Right ventricle myocardium superior (tissue), 1 donor: ENCODE data around the gene SNX4. TPM values are rescaled to one million over a fixed set of nuclear protein-coding genes. Genes with fewer than 3 reads are reported as not detected.
"Not testable (repeated sequence)": the region's sequence is repeated elsewhere in the genome, so short reads cannot be mapped to it uniquely, and the experiment has no call there.

ENCODE experiments used
- ATAC-seq: fragments of 200-7000 bp; cut with Tn5 transposase; one replicate; pipeline ENCODE4 v1.9.1; 2020; ENCODE audit warnings: mild to moderate bottlenecking; ENCODE audit not compliant: poor library complexity
- DNase-seq: peaks from one replicate; pipeline ENCODE4 v3.0.0-alpha.2; 2020
- intact Hi-C: fragments of 100-400 bp; cut with DNase I; formaldehyde crosslinking; loops from one replicate; pipeline ENCODE4 v1.11.2; 2022
- total RNA-seq: library from RNA; stranded (reverse); fragmentation: NEBNext Ultra II Directional; extraction: Animal tissue kit (Norgen Biotek cat#: 25700); gene quantifications from one replicate; pipeline ENCODE4 v1.2.1, GENCODE V29; 2021
- donor health status: DM: no; HTN: yes; CAD: no; lungs with severe emphysema.

Gene SNX4
- total RNA-seq, 1 donor from 2014 or later, result 17.4 TPM

DNA sequence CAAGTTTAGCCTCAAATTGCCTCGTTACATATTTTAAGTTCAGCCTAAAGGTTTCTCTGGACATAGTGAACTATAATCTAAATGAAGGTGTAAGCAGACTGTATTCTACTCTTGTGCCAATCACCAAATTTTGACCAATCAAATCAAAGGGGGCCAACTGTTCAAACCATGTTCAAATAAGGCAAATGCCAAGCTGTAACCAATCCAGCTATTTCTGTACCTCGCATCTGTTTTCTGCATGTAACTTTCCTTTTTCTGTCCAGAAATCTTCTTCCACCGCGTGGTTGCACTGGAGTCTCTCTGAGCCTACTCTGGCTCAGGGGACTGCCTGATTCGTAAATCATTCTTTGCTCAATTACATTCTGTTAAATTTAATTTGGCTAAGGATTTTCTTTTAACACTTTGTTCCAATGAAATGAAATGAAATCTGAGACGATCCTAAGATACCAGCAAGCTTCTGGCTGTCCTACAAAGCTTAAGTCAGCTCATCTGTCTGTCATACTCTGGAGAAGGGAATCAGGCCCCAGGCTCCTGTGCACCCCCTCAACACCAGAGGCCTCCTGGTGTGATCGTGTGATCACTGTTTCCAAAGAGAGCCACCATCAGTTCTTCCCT, 91.7 kb downstream of the SNX4 start:
- intact Hi-C loops, result no loop called here
- ATAC-seq (no peak), DNase-seq (no peak)

- DNase-seq, result no peak
- intact Hi-C loops, result no loop called here
- ATAC-seq, result no peak
These were observed 101.7 kb downstream of the SNX4 start for GRCh38 chr3:125418306-125418705.

GRCh38 chr3:125416235-125416634, 103.8 kb downstream of the SNX4 start:
- ATAC-seq, result no peak
- intact Hi-C loops, result no loop called here
- DNase-seq, result no peak

- DNase-seq, result no peak
- intact Hi-C loops, result no loop called here
- no peak for ATAC-seq
These were observed 105.3 kb downstream of the SNX4 start for GRCh38 chr3:125414669-125415068.

GRCh38 chr3:125410922-125411321, 109.1 kb downstream of the SNX4 start:
- intact Hi-C loops, result no loop called here
- DNase-seq, result no peak
- no peak for ATAC-seq

DNA sequence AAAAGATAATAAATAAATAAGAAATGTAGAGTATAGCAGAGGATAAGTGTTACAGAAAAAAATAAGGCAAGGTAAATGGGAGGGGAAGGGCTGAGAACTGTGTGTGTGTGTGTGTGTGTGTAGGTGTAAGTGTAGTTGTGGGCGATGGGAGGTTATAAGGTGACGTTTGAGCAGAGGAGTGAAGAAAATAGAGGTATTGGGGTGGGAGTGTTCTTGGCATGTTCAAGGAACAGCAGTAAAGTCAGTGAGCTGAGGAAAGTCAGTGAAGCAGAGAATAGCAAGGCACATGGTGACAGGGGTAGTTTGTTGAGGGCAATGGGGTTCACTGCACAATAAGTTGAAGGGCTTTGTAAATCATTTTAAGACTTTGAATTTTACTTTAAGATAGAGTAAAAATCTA, 113.9 kb downstream of the SNX4 start:
- ATAC-seq, result no peak
- no peak for DNase-seq
- intact Hi-C loops, result no loop called here

GRCh38 chr3:125405515-125405914, 114.5 kb downstream of the SNX4 start:
- ATAC-seq, intact Hi-C loops, DNase-seq: not testable (repeated sequence)

DNA sequence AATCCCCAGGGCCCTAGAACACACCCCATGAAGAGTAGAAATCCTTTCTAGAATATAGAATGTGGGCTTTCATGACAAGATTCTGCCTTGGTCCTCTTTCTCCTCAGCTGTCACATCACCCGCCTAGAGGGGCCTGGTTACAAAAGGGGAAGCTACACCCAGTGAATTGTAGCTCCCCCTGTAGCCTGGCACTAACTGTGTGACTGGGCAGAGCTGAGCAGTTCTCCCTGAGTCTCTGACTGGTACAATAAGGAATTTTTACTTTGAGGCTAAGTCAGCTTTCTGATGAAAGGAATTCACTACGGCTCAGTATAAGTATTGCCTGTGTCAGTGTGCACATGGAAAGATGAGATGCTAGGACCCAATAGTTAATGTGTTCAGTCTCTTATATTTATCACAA, 116.2 kb downstream of the SNX4 start:
- ATAC-seq (no peak), DNase-seq (no peak)
- intact Hi-C loops, result no loop called here

GRCh38 chr3:125402639-125403038, 117.4 kb downstream of the SNX4 start:
- intact Hi-C loops, result no loop called here
- ATAC-seq (no peak), DNase-seq (no peak)

- intact Hi-C loops, result no loop called here
- ATAC-seq (no peak), DNase-seq (no peak)
These were observed 118.6 kb downstream of the SNX4 start for GRCh38 chr3:125401402-125401801.

GRCh38 chr3:125398952-125399351, 121.0 kb downstream of the SNX4 start:
- no peak for DNase-seq
- intact Hi-C loops, result no loop called here
- ATAC-seq, result no peak

Other genes starting within 250 kb of the SNX4 start
- gene ZNF148, start 144.9 kb downstream of the SNX4 start, total RNA-seq, result 45.2 TPM
- gene OSBPL11, start 75.3 kb upstream of the SNX4 start, total RNA-seq, result 9.8 TPM